NCI-H1417 (cell line): Measurements from ENCODE around the gene NDUFA13.

ENCODE experiments used
- DNase-seq, 3 experiments: peaks; one replicate each; lab custom pipeline; 2025; lab: John Stamatoyannopoulos, UW

The NDUFA13 gene

DNA sequence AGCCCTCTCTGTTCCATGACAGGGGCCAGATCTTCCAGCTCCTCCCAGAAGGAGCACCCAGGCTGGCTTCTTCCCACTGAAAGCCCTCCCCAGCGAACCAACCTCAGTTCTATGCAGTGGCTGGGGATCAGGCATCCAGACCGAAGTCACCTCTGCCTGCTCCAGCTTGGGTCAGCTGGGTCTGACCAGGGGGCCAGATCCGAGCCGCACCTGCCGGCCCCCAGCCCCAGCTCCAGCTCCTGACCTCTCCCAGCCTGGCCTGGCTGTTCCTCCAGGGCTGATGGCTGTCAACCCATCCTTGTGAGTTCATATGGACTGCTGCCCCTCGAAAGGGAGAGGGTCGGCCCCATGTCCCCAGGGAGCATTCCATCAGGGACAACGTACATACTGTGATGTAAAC is 8.7 kb upstream of the NDUFA13 start:
- DNase-seq: no peak

- DNase-seq: no peak
These were observed 7.8 kb upstream of the NDUFA13 start for GRCh38 chr19:19508217-19508616.

- no peak for DNase-seq
These were observed 5.6 kb upstream of the NDUFA13 start for GRCh38 chr19:19510432-19510831.

DNA sequence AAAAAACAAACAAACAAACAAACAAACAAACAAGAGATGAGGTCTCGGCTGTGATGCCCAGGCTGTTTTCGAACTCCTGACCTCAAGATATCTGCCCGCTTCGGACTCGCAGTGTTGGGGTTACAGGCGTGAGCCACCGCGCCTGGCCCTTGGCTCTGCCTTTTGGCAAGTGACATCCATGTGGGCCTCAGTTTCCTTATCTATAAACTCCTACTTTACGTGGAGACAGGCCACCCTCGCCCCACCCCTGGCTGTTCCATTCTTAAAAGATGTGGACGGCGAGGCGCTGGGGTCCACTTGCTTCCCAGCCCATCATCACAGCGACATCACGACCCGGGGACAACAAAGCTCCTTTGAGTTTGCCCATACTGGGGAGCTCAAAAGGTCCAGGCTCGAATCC is 2.3 kb upstream of the NDUFA13 start:
- no peak for DNase-seq

GRCh38 chr19:19514215-19514657 is 1.8 kb upstream of the NDUFA13 start:
- DNase-seq: no peak

DNA sequence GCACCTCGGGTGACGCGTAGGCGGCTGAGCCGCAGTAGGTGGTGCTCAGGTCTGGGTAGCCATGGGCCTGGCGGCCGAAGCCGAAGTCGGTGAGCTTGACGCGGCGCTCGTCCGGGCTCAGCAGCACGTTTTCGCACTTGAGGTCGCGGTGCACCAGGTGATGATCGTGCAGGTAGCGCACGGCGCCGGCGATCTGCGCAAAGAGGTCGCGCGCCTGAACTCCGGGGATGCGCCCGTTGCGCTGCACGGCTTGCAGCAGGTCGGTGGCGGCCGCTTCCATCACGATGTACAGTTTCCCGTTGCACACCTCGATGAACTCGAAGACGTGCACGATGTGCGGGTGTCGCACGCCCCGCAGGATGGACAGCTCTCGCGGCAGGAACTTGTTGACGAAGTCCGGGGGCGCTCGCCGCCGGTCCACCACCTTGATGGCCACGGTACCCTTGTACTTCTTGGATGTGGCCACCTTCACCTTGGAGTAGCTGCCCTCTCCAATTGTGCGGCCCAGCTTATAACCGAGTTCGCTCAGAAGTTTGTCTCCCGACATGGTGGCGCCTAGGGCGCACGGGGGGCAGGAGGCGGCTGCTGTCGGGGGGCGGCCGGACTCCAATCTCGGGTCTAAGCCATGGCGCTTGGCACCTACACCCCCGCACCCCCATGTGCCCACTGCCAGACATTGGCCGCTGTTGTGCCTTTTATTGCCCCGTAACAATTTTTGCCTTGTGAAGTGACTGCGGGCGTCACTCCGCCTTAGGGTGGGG is 964 bp upstream of the NDUFA13 start, which contains the start of gene TSSK6:
TSS of gene TSSK6 (minus strand) at position 668 of the 761 bp plus-strand sequence. CDS start at position 547, 121 bp downstream.
- no peak for DNase-seq

- DNase-seq: no peak
These were observed 1.2 kb downstream of the NDUFA13 start for GRCh38 chr19:19517235-19517619.

DNA sequence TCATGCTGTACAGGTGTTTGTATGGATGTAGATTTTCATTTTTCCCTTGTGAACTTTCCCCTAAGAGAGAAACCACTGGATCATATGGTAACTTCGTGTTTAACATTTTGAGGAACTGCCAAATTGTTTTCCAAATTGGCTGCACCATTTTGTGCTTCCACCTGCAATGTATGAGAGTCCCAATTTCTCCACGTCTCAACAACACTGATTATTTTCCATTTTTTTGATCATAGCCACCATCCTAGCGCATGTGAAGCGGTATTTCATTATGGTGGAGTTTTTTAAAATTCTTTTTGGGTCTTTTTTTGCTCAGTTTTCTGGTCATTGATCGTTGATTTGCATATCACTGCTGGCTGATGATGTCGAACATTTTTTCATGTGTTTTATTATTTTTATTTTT is 5.0 kb downstream of the NDUFA13 start:
- DNase-seq: no peak

DNA sequence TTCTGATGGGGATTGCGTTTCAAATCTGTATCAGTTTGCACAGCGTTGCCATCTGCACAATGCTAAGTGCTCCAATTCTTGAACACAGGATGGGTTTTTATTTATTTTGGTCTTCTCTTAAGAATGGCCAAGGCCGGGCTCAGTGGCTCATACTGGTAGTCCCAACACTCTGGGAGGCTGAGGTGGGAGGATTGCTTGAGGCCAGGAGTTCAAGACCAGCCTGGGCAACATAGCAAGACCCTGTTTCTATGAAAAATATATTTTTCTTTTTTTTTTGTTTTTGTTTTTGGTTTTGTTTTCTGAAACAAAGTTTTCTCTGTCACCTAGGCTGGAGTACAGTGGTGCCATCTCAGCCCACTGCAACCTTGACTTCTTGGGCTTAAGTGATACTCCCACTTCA is 7.2 kb downstream of the NDUFA13 start:
- DNase-seq: no peak

- DNase-seq: no peak
These were observed 8.0 kb downstream of the NDUFA13 start for GRCh38 chr19:19524053-19524452.

DNA sequence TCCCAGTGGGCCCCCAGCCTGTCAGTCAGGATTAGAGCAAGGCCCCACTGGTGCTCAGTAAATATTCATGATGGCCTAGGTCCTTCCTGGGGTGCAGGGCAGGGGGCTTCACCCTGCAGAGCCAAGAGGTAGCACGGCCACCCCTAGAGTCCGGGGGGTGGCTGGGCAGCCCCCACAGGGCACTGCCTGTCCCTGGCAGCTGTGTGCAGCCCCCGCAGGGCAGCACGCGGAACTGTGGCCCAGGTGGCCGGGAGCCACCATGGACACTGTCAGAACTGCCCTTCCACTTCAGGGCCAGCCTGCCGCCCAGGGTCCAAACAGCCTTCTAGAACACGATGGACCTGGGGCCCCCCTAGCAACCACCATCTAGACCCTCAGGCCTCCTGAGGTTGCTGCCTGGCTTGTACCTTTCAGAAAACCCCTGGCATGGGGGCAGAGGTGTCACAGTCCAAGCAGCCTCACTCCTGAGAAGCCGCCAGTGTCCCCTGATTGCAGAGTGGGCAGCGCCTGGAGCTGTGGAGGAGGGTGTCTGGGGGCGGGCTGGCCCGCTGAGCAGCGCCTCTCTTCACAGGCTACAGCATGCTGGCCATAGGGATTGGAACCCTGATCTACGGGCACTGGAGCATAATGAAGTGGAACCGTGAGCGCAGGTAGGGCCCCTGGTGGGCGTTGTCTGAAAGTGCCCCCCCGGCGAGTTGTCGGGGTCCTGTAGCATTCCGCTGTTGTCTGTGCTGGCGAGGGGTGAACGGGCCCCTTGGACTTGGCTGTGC is 9.8 kb downstream of the NDUFA13 start:
- DNase-seq: no peak

DNA sequence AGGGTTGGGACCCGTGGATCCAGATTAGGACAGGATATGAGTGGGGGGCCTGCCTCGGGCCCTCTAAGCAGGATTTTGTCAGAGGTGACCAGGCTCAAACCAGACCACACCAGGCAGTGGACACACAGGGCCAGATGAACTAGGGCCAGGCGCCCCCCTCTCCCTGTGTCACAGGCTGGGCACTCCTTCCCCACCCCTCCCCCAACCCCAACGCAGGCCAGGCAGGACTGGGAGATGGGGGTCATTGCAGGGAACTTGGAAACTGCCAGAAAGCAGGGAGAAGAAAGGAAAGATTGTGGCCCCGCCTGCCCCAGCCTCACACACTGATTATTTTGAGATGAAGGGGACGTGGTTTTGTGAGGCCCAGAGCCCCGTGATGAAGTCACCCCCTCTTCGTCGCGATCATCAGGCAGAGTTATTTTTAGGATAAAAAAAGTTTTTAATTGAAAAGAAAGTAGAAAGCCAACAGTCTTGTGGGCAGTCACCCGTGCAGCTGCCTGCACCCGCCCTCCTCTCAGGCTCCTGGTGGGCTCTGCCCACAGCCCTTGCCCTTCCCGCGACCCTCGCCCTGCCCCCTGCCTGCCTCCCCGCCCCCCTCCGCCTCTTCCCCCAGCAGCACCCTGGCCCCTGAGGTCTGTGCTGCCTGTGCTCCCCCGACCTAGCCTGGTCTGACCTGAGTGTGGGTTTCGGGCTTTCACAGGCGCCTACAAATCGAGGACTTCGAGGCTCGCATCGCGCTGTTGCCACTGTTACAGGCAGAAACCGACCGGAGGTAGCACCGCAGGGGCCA is 10.8 kb downstream of the NDUFA13 start:
- no peak for DNase-seq

DNA sequence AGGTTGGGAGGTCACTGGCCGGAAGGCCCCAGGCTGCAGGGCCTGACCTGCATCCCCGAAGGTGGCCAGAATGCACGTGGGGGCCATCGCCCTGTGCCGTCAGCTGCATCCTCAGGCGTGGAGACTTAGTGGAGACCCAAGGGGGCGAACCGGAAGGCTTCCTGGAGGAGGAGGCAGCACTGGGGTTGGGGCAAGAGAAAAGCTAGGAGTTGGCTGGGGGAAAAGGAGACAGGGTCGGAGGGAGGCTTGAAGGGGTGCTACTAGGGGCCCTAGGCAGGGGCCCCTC is 11.3 kb downstream of the NDUFA13 start:
- DNase-seq: no peak

GRCh38 chr19:19527674-19528625 is 11.9 kb downstream of the NDUFA13 start:
- no peak for DNase-seq

GRCh38 chr19:19528721-19529490 is 12.9 kb downstream of the NDUFA13 start, which contains the start of gene YJEFN3:
YJEFN3 (plus strand) TSS chr19:19528911; CDS start chr19:19528933, 22 bp downstream.
- no peak for DNase-seq

DNA sequence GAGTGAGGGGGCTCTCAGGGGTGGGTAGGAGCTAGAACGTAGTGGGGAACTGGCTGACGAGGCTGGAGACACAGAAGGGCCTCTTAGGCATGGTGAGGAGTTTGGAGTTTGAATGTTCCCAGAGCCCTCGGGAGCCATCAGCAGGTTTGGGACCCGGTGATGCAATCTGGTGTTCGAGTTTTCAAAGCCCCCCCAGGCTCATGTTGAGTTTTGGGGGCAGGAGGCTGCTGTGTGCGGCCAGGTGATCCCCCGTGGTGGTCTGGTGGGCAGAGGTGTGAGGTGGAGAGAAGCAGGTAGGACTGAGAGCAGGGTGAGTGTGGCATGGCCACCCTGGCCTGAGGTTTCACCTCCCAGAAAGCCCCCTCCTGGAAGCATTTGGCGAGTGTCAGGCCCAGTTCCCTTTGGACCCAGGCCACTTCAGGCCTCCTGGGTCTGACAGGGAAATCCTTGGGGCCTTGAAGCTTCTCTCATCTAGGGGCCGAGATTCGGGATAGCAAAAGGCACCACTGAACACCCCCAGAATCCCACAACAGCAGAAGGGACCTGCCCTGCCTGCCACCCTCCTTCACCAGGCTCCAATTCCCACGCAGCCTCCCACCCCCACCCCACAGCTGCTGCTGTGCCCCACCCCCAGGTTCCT is 13.9 kb downstream of the NDUFA13 start:
- no peak for DNase-seq

DNA sequence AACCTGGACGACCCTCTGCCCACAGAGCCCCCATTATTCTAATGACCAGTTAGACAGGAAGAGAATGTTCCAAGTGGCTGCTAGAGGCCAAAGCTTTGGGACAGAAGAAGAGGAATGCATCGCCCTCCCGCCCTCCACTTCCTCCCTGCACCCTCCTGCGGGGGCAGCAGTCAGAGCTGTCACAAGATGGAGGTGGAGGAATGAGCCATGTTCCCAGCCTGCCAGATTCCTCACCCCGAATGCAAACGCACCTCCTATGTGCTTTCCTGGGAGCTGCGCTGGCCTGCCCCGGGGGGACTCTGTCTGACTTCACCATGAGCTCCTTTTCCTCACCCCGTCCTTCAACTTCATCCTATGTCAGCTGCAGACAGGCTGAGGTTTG is 14.4 kb downstream of the NDUFA13 start:
- DNase-seq: no peak

DNA sequence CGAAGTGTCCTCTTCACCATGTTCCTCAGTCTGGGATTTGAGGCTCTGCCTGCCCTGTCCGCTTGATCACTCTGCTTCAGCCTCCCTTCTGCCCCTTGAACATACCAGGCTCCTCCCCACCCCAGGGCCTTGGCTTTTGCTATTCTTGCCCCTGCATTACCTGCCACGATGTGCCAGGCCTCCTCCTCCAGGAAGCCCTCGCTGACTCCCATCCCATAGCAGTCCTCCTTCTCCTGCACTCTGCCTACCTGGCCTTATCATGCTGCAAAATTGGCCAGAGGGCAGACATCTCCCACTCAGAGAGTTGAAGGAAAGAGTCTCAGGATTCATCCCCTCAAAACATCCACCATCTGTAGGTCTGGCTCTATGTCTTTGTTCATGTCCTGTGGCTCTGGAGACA is 14.9 kb downstream of the NDUFA13 start:
- no peak for DNase-seq

- peak; percentile 65 to 78 (median 67) for DNase-seq
These were observed 16.2 kb downstream of the NDUFA13 start for GRCh38 chr19:19531951-19532805.
